K562 (cell line): ENCODE results near the gene PKDREJ. TPM values are rescaled to one million over a fixed set of nuclear protein-coding genes. Genes with fewer than 3 reads are reported as not detected.

Experiments
- ATAC-seq: fragments of 200-7000 bp; cut with Tn5 transposase; 3 replicates; pipeline ENCODE4 v1.9.1; 2020; ENCODE audit warnings: moderate library complexity
- BruUV-seq: library from RNA; stranded (reverse); fragments of 400-500 nt; replicated peaks from 2 replicates; lab custom pipeline; 2021; lab: Mats Ljungman, UMichigan
- CTCF ChIA-PET: fragments of 300-600 bp; formaldehyde crosslinking; extraction: SDS; loops from one replicate; lab custom pipeline; 2021; ENCODE audit warnings: low intra/inter-chr PET ratio; lab: Yijun Ruan, JAX
- POLR2A ChIA-PET: fragments of 300-600, 350-650 bp; sonication (Branson Sonifier 250); formaldehyde crosslinking; extraction: SDS; loops from one replicate; lab custom pipeline; 2021; ENCODE audit warnings: antibody characterized with exemption, inconsistent platforms; lab: Yijun Ruan, JAX
- DNase-seq, 4 experiments: peaks; one replicate each; pipeline versions ENCODE4 v3.0.0 to v3.0.0-alpha.2; 2011 to 2018; ENCODE audit warnings: low spot score in 3 of 4, mixed read lengths in 3 of 4; ENCODE audit errors: extremely low read depth in 1 of 4
- FAIRE-seq: peaks from 2 replicates; lab custom pipeline; 2011; peaks lifted over from hg19 to GRCh38; lab: Jason Lieb, UNC
- H2AFZ ChIP-seq: 2 replicates; pipeline ENCODE4 v1.6.0; 2011; ENCODE audit warnings: low read depth, low read length, control low read depth, inconsistent platforms
- H3K27ac ChIP-seq: fragments of 200-600 bp; 3 replicates; pipeline ENCODE4 v1.8.0; 2011; ENCODE audit warnings: low read depth, mild to moderate bottlenecking, control low read depth, inconsistent platforms, low read length, moderate library complexity, mixed read lengths; ENCODE audit errors: extremely low read depth
- H3K27me3 ChIP-seq, 2 experiments: fragments of 300-600 bp in 1 of 2; 2 replicates in 1 of 2; 3 replicates in 1 of 2; pipeline versions ENCODE4 v1.6.0 to v1.8.0; 2011; ENCODE audit warnings: inconsistent platforms in 2 of 2, low read length in 2 of 2, mild to moderate bottlenecking in 1 of 2, mixed read lengths in 1 of 2, moderate library complexity in 1 of 2; ENCODE audit not compliant: control insufficient read depth in 2 of 2, insufficient read depth in 2 of 2
- H3K36me3 ChIP-seq: fragments of 300-600 bp; 3 replicates; pipeline ENCODE4 v1.8.0; 2011; ENCODE audit warnings: mild to moderate bottlenecking, low read length, inconsistent platforms; ENCODE audit not compliant: control insufficient read depth, insufficient read depth
- H3K4me1 ChIP-seq, 2 experiments: fragments of 200-600 bp in 1 of 2; replicated peaks in 1 of 2; 2 replicates in 1 of 2; 3 replicates in 1 of 2; pipeline versions ENCODE4 v1.5.1 to v1.8.0; 2011; ENCODE audit warnings: inconsistent platforms in 2 of 2, low read length in 2 of 2, mild to moderate bottlenecking in 1 of 2, mixed read lengths in 1 of 2, moderate library complexity in 1 of 2; ENCODE audit not compliant: control insufficient read depth in 2 of 2, insufficient read depth in 2 of 2
- H3K4me2 ChIP-seq: 2 replicates; pipeline ENCODE4 v1.6.1; 2011; ENCODE audit warnings: low read length, control low read depth, inconsistent platforms, mixed read lengths; ENCODE audit not compliant: insufficient read depth
- H3K4me3 ChIP-seq: fragments of 200-600 bp; sonication (generic), shearing (Covaris generic); 2 replicates; pipeline ENCODE4 v1.5.1; 2016; ENCODE audit warnings: control low read depth, inconsistent platforms
- H3K79me2 ChIP-seq: fragments of 200-600 bp; 3 replicates; pipeline ENCODE4 v1.8.0; 2011; ENCODE audit warnings: low read length, inconsistent platforms; ENCODE audit not compliant: control insufficient read depth, insufficient read depth
- H3K9ac ChIP-seq, 2 experiments: 2 replicates each; pipeline versions ENCODE4 v1.6.0 to v1.6.1; 2011; ENCODE audit warnings: low read depth in 2 of 2, low read length in 2 of 2, control low read depth in 1 of 2, inconsistent platforms in 1 of 2, mild to moderate bottlenecking in 1 of 2, mixed read lengths in 1 of 2; ENCODE audit not compliant: insufficient read depth in 1 of 2
- H3K9me1 ChIP-seq: one replicate; pipeline ENCODE4 v1.6.0; 2011; ENCODE audit warnings: inconsistent platforms, mild to moderate bottlenecking, low read length, moderate library complexity; ENCODE audit not compliant: control insufficient read depth, insufficient read depth
- H3K9me3 ChIP-seq: replicated peaks from 2 replicates; pipeline ENCODE4 v1.5.1; 2011; ENCODE audit warnings: low read depth, low read length, inconsistent platforms; ENCODE audit not compliant: control insufficient read depth, insufficient read depth
- H4K20me1 ChIP-seq: replicated peaks from 2 replicates; pipeline ENCODE4 v1.6.1; 2011; ENCODE audit warnings: low read length, inconsistent platforms, mixed read lengths; ENCODE audit not compliant: control insufficient read depth, insufficient read depth
- HDAC3 ChIP-seq: fragments of 450-650 bp; IDR thresholded peaks from 2 replicates; pipeline ENCODE4 v1.6.1; 2018; ENCODE audit warnings: borderline replicate concordance, mild to moderate bottlenecking, moderate library complexity; ENCODE audit not compliant: partially characterized antibody
- ZEB2 ChIP-seq: fragments of 450-650 bp; IDR thresholded peaks from 2 replicates; pipeline ENCODE4 v1.6.1; 2016
- ZFX ChIP-seq: sonication (generic); formaldehyde crosslinking; IDR thresholded peaks from 2 replicates; pipeline ENCODE4 v1.8.0; 2022; ENCODE audit warnings: mild to moderate bottlenecking, missing genetic modification reagents, moderate library complexity
- WGBS: fragments of 100-300 bp; shearing (Covaris generic); methylation state at CpG from one replicate; pipeline ENCODE4 v1.1.6; 2016; ENCODE audit warnings: low coverage, mixed read lengths; ENCODE audit not compliant: insufficient coverage; ENCODE audit errors: missing lambda C conversion rate; 5-methylcytosine and 5-hydroxymethylcytosine counted together
- in situ Hi-C: fragments of 300-500 bp; cut with MboI; formaldehyde crosslinking; loops from 4 replicates; pipeline ENCODE4 v1.15.0; 2018; ENCODE audit warnings: inconsistent platforms, mixed read lengths
- intact Hi-C: fragments of 100-400 bp; cut with micrococcal nuclease; formaldehyde crosslinking; loops from 2 replicates; pipeline ENCODE4 v1.14.2; 2022
- polyA plus RNA-seq, 8 experiments: library from polyadenylated mRNA; depleted of rRNA in 4 of 8; stranded (reverse) in 5 of 8; unstranded in 3 of 8; fragments of >200 nt; fragmentation: Nextera tagmentation in 2 of 8; fragmentation: Illumina TruSeq in 1 of 8; extraction: Ambion mirVana in 2 of 8; extraction: Trizol in 1 of 8; gene quantifications; 2 replicates each; pipeline versions ENCODE4 v1.2.1 to v1.2.3, GENCODE V29; 2011 to 2014; ENCODE audit warnings: inconsistent platforms in 1 of 8, missing spikeins in 1 of 8
- total RNA-seq, 7 experiments: library from RNA; depleted of rRNA in 6 of 7; stranded (reverse); fragments of >200 nt in 6 of 7; fragmentation: Illumina TruSeq in 2 of 7; extraction: Trizol in 2 of 7; gene quantifications; 2 replicates each; pipeline versions ENCODE4 v1.2.1 to v1.2.3, GENCODE V29; 2011 to 2021; ENCODE audit warnings: low replicate concordance in 1 of 7
- TF ChIP-seq, protein P1 (sequence below): sonication (generic); formaldehyde crosslinking; IDR thresholded peaks from 2 replicates; pipeline ENCODE4 v1.8.0; 2023; ENCODE audit warnings: mild to moderate bottlenecking, missing genetic modification reagents

PKDREJ gene
- total and polyA plus RNA-seq, 9 of the 15 experiments (the other 6 are each of a cell fraction or from before 2014, with no cell fraction given), result 0.03 TPM; not detected in 8

DNA sequence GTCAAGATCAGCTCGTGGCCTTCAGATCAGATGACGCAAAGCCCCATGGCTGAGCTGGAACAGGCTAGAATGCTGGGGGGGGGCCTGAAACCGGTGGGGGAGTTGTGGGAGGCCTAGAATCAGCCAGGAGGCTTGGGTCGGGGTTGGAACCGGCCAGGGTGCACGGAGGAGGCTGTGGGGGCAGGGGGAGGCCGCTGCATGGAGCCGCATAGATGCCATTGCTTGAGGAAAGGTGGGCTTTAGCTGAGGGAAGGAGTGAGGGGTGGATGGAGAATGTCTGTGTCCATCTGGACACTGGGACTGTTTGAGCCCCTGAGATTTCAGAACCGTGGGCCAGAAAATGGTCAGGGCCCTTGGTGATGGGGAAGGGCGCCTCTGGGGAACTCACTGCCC lies 38.2 kb downstream of the PKDREJ start:
- ChIA-PET POLR2A (no interaction called here), CTCF (no interaction called here)
- DNase-seq, result no peak
- Histone ChIP-seq H2AFZ (no peak overlapping the region), H3K4me1 (peaks cover 0 to 10% of the 10 kb centered on the region in 2 experiments; a peak in 2 of 5 replicates), H3K4me2 (no peak overlapping the region), H3K9ac (no peak overlapping the region), H3K4me3 (no peak overlapping the region), H3K27ac (no peak overlapping the region), H3K79me2 (no peaks in the 10 kb centered on the region), H3K36me3 (no peaks in the 10 kb centered on the region), H3K27me3 (no peaks in the 10 kb centered on the region), H4K20me1 (no peaks in the 10 kb centered on the region), H3K9me3 (no peaks in the 10 kb centered on the region), H3K9me1 (no peaks in the 10 kb centered on the region)
- BruUV-seq, result no TSS peak
- in situ Hi-C loops (no loop called here), intact Hi-C loops (no loop called here)
- WGBS, result 66% methylated on average over 3 of the region's 10 CpGs
- ATAC-seq, result no peak
- TF ChIP-seq HDAC3, result no peak
- TF ChIP-seq ZEB2, result no peak
- TF ChIP-seq, protein P1, sequence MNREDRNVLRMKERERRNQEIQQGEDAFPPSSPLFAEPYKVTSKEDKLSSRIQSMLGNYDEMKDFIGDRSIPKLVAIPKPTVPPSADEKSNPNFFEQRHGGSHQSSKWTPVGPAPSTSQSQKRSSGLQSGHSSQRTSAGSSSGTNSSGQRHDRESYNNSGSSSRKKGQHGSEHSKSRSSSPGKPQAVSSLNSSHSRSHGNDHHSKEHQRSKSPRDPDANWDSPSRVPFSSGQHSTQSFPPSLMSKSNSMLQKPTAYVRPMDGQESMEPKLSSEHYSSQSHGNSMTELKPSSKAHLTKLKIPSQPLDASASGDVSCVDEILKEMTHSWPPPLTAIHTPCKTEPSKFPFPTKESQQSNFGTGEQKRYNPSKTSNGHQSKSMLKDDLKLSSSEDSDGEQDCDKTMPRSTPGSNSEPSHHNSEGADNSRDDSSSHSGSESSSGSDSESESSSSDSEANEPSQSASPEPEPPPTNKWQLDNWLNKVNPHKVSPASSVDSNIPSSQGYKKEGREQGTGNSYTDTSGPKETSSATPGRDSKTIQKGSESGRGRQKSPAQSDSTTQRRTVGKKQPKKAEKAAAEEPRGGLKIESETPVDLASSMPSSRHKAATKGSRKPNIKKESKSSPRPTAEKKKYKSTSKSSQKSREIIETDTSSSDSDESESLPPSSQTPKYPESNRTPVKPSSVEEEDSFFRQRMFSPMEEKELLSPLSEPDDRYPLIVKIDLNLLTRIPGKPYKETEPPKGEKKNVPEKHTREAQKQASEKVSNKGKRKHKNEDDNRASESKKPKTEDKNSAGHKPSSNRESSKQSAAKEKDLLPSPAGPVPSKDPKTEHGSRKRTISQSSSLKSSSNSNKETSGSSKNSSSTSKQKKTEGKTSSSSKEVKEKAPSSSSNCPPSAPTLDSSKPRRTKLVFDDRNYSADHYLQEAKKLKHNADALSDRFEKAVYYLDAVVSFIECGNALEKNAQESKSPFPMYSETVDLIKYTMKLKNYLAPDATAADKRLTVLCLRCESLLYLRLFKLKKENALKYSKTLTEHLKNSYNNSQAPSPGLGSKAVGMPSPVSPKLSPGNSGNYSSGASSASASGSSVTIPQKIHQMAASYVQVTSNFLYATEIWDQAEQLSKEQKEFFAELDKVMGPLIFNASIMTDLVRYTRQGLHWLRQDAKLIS (CRISPR knock-in tag), result no peak
- no peak for TF ChIP-seq ZFX
- FAIRE-seq, result no peak
